Neuron (in vitro differentiated cells): ENCODE measurements around the gene REPIN1.

Experiments used
- H2AFZ ChIP-seq: one replicate; pipeline ENCODE4 v1.6.1; 2013; ENCODE audit warnings: low read depth, mild to moderate bottlenecking, inconsistent platforms, low read length, moderate library complexity
- H3K27me3 ChIP-seq: one replicate; pipeline ENCODE4 v1.6.1; 2013; ENCODE audit warnings: low read length; ENCODE audit not compliant: insufficient read depth
- H3K36me3 ChIP-seq: one replicate; pipeline ENCODE4 v1.6.1; 2013; ENCODE audit warnings: low read length; ENCODE audit not compliant: insufficient read depth
- H3K4me1 ChIP-seq: one replicate; pipeline ENCODE4 v1.6.1; 2013; ENCODE audit warnings: low read length; ENCODE audit not compliant: insufficient read depth
- H3K4me3 ChIP-seq: 2 replicates; pipeline ENCODE4 v1.5.1; 2013; ENCODE audit warnings: mild to moderate bottlenecking, low read length, moderate library complexity
- H3K9me3 ChIP-seq: one replicate; pipeline ENCODE4 v1.6.1; 2013; ENCODE audit warnings: low read length

The REPIN1 gene

GRCh38 chr7:150340875-150341262 is 27.8 kb upstream of the REPIN1 start:
- Histone ChIP-seq H3K27me3 (no peaks in the 10 kb centered on the region), H3K4me3 (peak overlapping the region; percentile 44), H3K4me1 (peaks cover 9% of the 10 kb centered on the region), H2AFZ (peak overlapping the region; percentile 29), H3K9me3 (peaks cover 3% of the 10 kb centered on the region), H3K36me3 (no peaks in the 10 kb centered on the region)

- H2AFZ ChIP-seq: peak within 1 kb of the TSS; percentile 39
- peaks cover 9% of the 10 kb centered on the region for H3K4me1 ChIP-seq
- H3K4me3 ChIP-seq: peak within 1 kb of the TSS; percentile 44
- peaks cover 3% of the 10 kb centered on the region for H3K9me3 ChIP-seq
- no peaks in the 10 kb centered on the region for H3K36me3 ChIP-seq
- no peaks in the 10 kb centered on the region for H3K27me3 ChIP-seq
These were observed 27.1 kb upstream of the REPIN1 start, which contains the start of gene RARRES2 for GRCh38 chr7:150341263-150342120. Gene RARRES2 (minus strand): TSS chr7:150341629. CDS start chr7:150340609, 1,020 bp downstream.

GRCh38 chr7:150342121-150342408 is 26.6 kb upstream of the REPIN1 start:
- peak overlapping the region; percentile 33 for H3K4me3 ChIP-seq

GRCh38 chr7:150343225-150343624 is 25.4 kb upstream of the REPIN1 start:
- Histone ChIP-seq H3K4me3 (no peak overlapping the region), H3K36me3 (no peaks in the 10 kb centered on the region), H3K9me3 (peaks cover 3% of the 10 kb centered on the region), H2AFZ (no peak overlapping the region), H3K27me3 (no peaks in the 10 kb centered on the region), H3K4me1 (peaks cover 7% of the 10 kb centered on the region)

More at GRCh38 chr7:150342121-150342408, 26.6 kb upstream of the REPIN1 start:
- H3K9me3 ChIP-seq: peaks cover 3% of the 10 kb centered on the region
- H3K4me1 ChIP-seq: peaks cover 9% of the 10 kb centered on the region
- no peaks in the 10 kb centered on the region for H3K27me3 ChIP-seq
- H3K36me3 ChIP-seq: no peaks in the 10 kb centered on the region
- H2AFZ ChIP-seq: peak overlapping the region; percentile 39

DNA sequence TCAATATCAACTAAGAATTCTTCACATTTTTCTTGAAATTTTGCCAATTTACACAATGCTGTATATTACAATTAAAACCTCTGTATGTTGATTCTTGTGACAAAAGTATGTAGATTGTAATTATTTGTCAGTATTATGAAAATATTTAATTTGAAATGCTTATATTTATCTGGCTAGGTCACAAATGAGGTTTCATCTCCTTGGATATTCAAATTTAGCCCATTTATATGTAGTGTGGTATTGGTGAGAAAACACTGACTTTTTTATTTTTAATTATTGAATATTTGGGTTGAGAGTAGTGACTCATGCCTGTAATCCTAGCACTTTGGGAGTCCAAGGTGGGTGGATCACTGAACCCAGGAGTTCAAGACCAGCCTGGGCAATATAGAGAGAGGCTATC is 24.3 kb upstream of the REPIN1 start:
- Histone ChIP-seq H3K9me3 (peaks cover 5% of the 10 kb centered on the region), H3K4me1 (peaks cover 7% of the 10 kb centered on the region), H3K4me3 (no peak overlapping the region), H3K27me3 (no peaks in the 10 kb centered on the region), H3K36me3 (no peaks in the 10 kb centered on the region), H2AFZ (no peak overlapping the region)

DNA sequence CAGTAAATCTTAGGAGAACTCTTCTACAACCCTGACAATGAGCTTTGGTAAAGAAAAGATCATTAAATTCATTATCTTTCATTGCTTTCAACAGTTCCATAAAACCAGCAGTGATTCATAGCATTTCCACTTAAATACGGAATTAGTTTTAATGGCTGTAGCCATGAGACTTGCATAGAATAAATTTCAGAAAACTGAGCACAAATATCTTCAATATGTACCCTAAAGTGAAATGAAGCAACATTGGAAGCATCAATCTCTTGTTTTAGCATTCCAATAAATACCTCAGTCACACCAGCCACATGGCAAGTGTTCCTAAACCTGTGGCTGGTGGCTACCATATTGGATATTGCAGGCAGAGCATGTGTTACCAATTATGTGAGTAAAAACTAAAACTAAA is 23.6 kb upstream of the REPIN1 start:
- H3K36me3 ChIP-seq: no peaks in the 10 kb centered on the region
- H3K9me3 ChIP-seq: peaks cover 5% of the 10 kb centered on the region
- no peak overlapping the region for H2AFZ ChIP-seq
- H3K27me3 ChIP-seq: no peaks in the 10 kb centered on the region
- peaks cover 7% of the 10 kb centered on the region for H3K4me1 ChIP-seq
- no peak overlapping the region for H3K4me3 ChIP-seq

DNA sequence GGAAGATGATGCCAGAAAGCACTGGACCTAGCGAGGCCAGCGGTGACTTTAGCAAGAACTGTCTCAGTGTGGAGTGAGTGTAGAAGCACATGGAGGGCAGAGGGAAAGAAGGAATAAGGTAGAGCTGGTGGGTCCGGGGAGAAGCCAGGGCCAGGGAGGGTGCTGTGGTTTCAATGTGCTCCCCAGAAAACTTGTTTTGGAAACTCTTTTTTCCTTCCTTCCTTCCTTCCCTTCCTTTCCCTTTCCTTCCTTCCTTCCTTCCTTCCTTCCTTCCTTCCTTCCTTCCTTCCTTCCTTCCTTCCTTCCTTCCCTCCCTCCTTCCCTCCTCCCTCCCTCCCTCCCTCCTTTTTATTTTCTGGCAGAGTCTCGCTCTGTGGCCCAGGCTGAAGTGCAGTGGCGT is 21.7 kb upstream of the REPIN1 start:
- H3K36me3 ChIP-seq: no peaks in the 10 kb centered on the region
- peaks cover 5% of the 10 kb centered on the region for H3K9me3 ChIP-seq
- H3K4me3 ChIP-seq: no peak overlapping the region
- H3K27me3 ChIP-seq: no peaks in the 10 kb centered on the region
- H2AFZ ChIP-seq: no peak overlapping the region
- H3K4me1 ChIP-seq: peaks cover 3% of the 10 kb centered on the region

- no peaks in the 10 kb centered on the region for H3K36me3 ChIP-seq
- H3K27me3 ChIP-seq: no peaks in the 10 kb centered on the region
- no peak overlapping the region for H2AFZ ChIP-seq
- no peak overlapping the region for H3K4me3 ChIP-seq
- H3K9me3 ChIP-seq: peaks cover 2% of the 10 kb centered on the region
- H3K4me1 ChIP-seq: no peaks in the 10 kb centered on the region
These were observed 16.9 kb upstream of the REPIN1 start for GRCh38 chr7:150351587-150352194.

- Histone ChIP-seq H2AFZ (no peak overlapping the region), H3K9me3 (no peaks in the 10 kb centered on the region), H3K4me1 (no peaks in the 10 kb centered on the region), H3K36me3 (no peaks in the 10 kb centered on the region), H3K4me3 (no peak overlapping the region), H3K27me3 (no peaks in the 10 kb centered on the region)
These were observed 13.0 kb upstream of the REPIN1 start for GRCh38 chr7:150355666-150356059.

GRCh38 chr7:150356265-150356897 is 12.2 kb upstream of the REPIN1 start:
- Histone ChIP-seq H2AFZ (no peak overlapping the region), H3K4me1 (peaks cover 2% of the 10 kb centered on the region), H3K36me3 (no peaks in the 10 kb centered on the region), H3K9me3 (no peaks in the 10 kb centered on the region), H3K4me3 (no peak overlapping the region), H3K27me3 (no peaks in the 10 kb centered on the region)

DNA sequence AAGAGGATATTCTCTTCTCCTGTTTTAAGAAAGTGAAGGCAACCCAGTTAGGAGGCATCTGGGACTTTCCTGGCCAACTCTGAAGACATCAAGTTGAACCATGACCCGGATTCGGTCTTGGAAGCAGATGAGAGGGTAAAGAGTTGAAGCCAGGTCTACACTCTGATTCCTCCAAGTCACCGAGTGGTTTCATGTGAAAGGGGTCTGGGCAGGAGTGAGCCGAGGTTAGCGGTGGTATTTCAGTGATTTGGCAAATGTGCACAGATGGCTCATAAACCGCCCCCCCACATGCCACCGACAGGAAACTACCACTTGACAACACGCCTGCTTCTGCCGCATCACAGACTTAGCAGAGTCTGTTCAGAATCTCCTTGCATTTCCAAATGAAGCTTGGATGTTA is 11.4 kb upstream of the REPIN1 start:
- Histone ChIP-seq H3K36me3 (no peaks in the 10 kb centered on the region), H3K27me3 (no peaks in the 10 kb centered on the region), H3K4me3 (no peak overlapping the region), H3K9me3 (no peaks in the 10 kb centered on the region), H3K4me1 (peaks cover 11% of the 10 kb centered on the region), H2AFZ (no peak overlapping the region)

GRCh38 chr7:150357771-150358427 is 10.7 kb upstream of the REPIN1 start:
- no peak overlapping the region for H3K4me3 ChIP-seq
- H3K27me3 ChIP-seq: no peaks in the 10 kb centered on the region
- no peaks in the 10 kb centered on the region for H3K36me3 ChIP-seq
- H3K4me1 ChIP-seq: peaks cover 13% of the 10 kb centered on the region
- H3K9me3 ChIP-seq: no peaks in the 10 kb centered on the region
- H2AFZ ChIP-seq: no peak overlapping the region

DNA sequence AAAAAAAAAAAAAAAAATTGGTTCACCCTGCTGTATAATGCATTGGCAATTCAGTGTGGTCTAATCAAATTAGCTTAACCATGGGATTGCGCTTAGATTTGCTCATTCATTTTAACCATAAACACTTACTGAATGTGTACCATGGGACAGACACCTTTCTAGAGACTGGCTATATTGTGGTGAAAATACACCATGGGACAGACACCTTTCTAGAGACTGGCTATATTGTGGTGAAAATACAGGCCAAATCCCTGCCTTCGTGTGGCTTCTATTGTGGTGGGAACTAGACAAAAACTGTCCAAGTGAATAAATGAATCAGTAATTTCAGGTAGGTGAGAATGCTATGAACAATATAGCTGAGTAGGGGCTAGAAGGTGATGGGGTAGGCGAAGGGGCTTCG is 10.2 kb upstream of the REPIN1 start:
- Histone ChIP-seq H3K4me1 (peaks cover 13% of the 10 kb centered on the region), H3K27me3 (no peaks in the 10 kb centered on the region), H3K9me3 (no peaks in the 10 kb centered on the region), H2AFZ (no peak overlapping the region), H3K4me3 (no peak overlapping the region), H3K36me3 (no peaks in the 10 kb centered on the region)
